ENCODE data around the gene SND1. TPM values are rescaled to one million over a fixed set of nuclear protein-coding genes. Genes with fewer than 3 reads are reported as not detected.

Gene SND1
- total and polyA plus RNA-seq, 2 donors (not counting 1 experiment from before 2014, with no cell fraction given) = 44.4 to 165 TPM

- Mint-ChIP-seq H3K9me3 (ENCODE audit: insufficient read depth) (no peaks in the 10 kb centered on the region), H3K4me1 (peaks cover 64% of the 10 kb centered on the region), H3K27me3 (no peaks in the 10 kb centered on the region), H3K27ac (peak overlapping the region; percentile 75), H3K4me3 (peak overlapping the region; percentile 87)
- peak overlapping the region; percentile 22 to 24 for H3K27ac ChIP-seq (ENCODE audit: low read length in 2 of 2)
- WGBS (ENCODE audit: insufficient coverage) = 19% methylated on average over 42 of the region's 44 CpGs
- H2AFZ ChIP-seq (ENCODE audit: insufficient read depth, low read depth, low read length, poor library complexity, severe bottlenecking) = peak overlapping the region; percentile 79
- CTCF ChIA-PET = interaction anchor here (1.3 to 4.1 kb wide), 3 partner anchors 33 to 395 kb away, joined by 5 to 24 read pairs (median 7); no protein-coding TSS in a partner anchor
- DNase-seq (no peak), ATAC-seq (ENCODE audit: low read depth) (peak; percentile 42)
- peak overlapping the region; percentile 81 for H3K4me2 ChIP-seq (replicated peaks; ENCODE audit: low read depth, low read length, poor library complexity, severe bottlenecking)
- no peaks in the 10 kb centered on the region for H3K36me3 ChIP-seq (replicated peaks in 1 of 2; ENCODE audit: control extremely low read depth in 1 of 2, control insufficient read depth in 1 of 2, extremely low read depth in 1 of 2, insufficient read depth in 2 of 2, low read length in 1 of 2)
- H3K9me3 ChIP-seq (ENCODE audit: control extremely low read depth in 1 of 3, control insufficient read depth in 2 of 3, insufficient read depth in 1 of 3, low read length in 2 of 3) = peaks cover 0 to 11% (median 0%) of the 10 kb centered on the region in 3 donors
- TF ChIP-seq, protein P1, sequence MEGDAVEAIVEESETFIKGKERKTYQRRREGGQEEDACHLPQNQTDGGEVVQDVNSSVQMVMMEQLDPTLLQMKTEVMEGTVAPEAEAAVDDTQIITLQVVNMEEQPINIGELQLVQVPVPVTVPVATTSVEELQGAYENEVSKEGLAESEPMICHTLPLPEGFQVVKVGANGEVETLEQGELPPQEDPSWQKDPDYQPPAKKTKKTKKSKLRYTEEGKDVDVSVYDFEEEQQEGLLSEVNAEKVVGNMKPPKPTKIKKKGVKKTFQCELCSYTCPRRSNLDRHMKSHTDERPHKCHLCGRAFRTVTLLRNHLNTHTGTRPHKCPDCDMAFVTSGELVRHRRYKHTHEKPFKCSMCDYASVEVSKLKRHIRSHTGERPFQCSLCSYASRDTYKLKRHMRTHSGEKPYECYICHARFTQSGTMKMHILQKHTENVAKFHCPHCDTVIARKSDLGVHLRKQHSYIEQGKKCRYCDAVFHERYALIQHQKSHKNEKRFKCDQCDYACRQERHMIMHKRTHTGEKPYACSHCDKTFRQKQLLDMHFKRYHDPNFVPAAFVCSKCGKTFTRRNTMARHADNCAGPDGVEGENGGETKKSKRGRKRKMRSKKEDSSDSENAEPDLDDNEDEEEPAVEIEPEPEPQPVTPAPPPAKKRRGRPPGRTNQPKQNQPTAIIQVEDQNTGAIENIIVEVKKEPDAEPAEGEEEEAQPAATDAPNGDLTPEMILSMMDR (IDR thresholded peaks at IDR 0.05) = no peak
- TF ChIP-seq EZH2 (IDR thresholded peaks at IDR 0.05; ENCODE audit: borderline replicate concordance, insufficient read depth, low read depth, low read length, poor library complexity, severe bottlenecking) = no peak
- peaks cover 10% of the 10 kb centered on the region for H3K79me2 ChIP-seq (ENCODE audit: control insufficient read depth, insufficient read depth, low read length)
- peak overlapping the region; percentile 69 for H3K9ac ChIP-seq (ENCODE audit: low read length)
- POLR2A ChIA-PET = no interaction called here
- H4K20me1 ChIP-seq (ENCODE audit: control insufficient read depth, insufficient read depth, low read length, poor library complexity, severe bottlenecking) = no peaks in the 10 kb centered on the region
- H3K4me1 ChIP-seq (ENCODE audit: control insufficient read depth in 2 of 2, insufficient read depth in 2 of 2, low read length in 2 of 2) = peaks cover 38 to 64% of the 10 kb centered on the region in 2 donors
- H3K4me3 ChIP-seq (ENCODE audit: control extremely low read depth in 1 of 5, extremely low read depth in 1 of 5, insufficient read depth in 1 of 5, low read depth in 2 of 5, low read length in 4 of 5) = peak overlapping the region; percentile 2 to 86 (median 64)
- intact Hi-C loops (cut with micrococcal nuclease) = loop anchor here (5.0 kb wide), 1 partner anchor 71 kb away; the partner anchor contains the start of gene LRRC4
- no peaks in the 10 kb centered on the region for H3K27me3 ChIP-seq (replicated peaks in 1 of 4; ENCODE audit: control extremely low read depth in 1 of 4, control insufficient read depth in 3 of 4, insufficient read depth in 4 of 4, low read length in 3 of 4)
These were observed 451.6 kb downstream of the SND1 start for GRCh38 chr7:128103498-128104107.

All from B cell (primary cell).